A375 (cell line): Measurements from ENCODE around the gene SAMD5. TPM values are rescaled to one million over a fixed set of nuclear protein-coding genes. Genes with fewer than 3 reads are reported as not detected.

Source experiments
- total RNA-seq: library from RNA; depleted of rRNA; stranded (reverse); fragments of >200 nt; shearing (Covaris generic); gene quantifications from 2 replicates; pipeline ENCODE4 v1.2.3, GENCODE V29; 2014; rRNA removed

Gene SAMD5
- 0.11 and 0.19 TPM in 2 replicates for total RNA-seq

DNA sequence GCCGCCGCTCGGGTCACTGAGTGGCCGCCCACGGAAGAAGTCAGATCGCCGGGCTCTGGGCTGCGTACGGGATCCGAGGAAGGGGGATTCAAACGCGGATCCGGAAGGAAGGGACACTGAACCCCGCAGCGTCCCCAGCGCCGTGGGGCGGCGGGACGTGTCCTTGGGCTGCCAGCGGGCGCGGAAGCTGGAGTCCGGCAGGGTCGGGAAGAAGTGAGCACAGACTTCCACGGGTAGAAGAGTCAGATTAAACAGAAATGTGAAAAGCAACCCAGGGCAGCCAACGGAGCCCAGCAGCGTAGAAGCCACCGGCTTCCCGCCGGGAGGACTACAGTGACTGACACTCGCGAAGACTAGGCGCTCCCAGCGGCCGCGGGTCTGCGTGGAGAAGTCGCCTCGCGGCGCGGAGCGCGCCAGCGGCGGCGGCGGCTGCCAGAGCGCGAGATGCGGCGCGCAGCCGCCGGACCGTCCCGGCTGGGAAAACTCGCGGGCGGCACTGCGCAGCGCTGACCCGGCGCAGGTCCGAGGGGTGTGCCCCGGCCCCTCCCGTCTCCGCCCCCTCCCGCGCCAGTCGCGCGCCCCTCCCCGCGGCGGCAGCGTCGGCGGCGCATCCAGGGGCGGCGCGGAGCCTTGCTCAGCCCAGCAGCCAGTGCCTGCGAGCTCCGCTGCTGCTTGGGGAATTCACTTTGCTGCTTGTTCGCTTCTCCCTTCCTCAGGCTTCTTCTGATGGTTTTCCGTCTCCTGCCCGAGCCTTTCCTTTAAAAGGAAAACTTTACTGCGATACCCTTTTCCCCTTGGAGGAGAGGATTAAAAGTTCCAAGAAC, at the start of gene SAMD5:
Gene SAMD5, plus strand, starts transcription at position 649 of the 824 bp plus-strand sequence. CDS start 239 bp downstream, outside the sequence.

